ENCODE results near the gene LCOR.

DNA sequence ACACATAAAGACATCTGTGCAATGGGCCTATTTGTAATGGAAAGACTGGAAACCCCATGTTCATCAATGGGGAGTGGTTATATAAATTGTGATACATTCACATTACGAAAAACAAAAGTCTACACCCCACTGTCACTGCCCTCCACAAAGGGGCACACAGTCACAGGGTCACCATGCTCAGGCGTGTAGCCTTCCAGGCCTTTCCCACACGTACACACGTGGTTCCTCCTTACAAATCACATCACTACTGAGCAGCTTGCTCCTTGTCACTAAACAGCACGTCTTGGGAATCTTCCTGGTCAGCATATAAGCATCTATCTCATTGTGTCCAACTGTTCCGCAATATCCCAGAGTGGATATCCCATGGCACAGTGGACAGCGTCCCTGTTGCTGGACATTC is 190.5 kb downstream of the LCOR start:
- TF ChIP-seq, protein P1, sequence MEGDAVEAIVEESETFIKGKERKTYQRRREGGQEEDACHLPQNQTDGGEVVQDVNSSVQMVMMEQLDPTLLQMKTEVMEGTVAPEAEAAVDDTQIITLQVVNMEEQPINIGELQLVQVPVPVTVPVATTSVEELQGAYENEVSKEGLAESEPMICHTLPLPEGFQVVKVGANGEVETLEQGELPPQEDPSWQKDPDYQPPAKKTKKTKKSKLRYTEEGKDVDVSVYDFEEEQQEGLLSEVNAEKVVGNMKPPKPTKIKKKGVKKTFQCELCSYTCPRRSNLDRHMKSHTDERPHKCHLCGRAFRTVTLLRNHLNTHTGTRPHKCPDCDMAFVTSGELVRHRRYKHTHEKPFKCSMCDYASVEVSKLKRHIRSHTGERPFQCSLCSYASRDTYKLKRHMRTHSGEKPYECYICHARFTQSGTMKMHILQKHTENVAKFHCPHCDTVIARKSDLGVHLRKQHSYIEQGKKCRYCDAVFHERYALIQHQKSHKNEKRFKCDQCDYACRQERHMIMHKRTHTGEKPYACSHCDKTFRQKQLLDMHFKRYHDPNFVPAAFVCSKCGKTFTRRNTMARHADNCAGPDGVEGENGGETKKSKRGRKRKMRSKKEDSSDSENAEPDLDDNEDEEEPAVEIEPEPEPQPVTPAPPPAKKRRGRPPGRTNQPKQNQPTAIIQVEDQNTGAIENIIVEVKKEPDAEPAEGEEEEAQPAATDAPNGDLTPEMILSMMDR (IDR thresholded peaks at IDR 0.05), result no peak
- TF ChIP-seq POLR2AphosphoS5 (IDR thresholded peaks at IDR 0.05) (no peak), POLR2A (IDR thresholded peaks at IDR 0.05) (no peak)
